ENCODE data around the gene PPP1R14C.

Gene PPP1R14C

GRCh38 chr6:150286460-150286859 lies 143.6 kb downstream of the PPP1R14C start:
- Histone ChIP-seq H3K79me2 (no peaks in the 10 kb centered on the region), H3K4me1 (no peaks in the 10 kb centered on the region), H3K27ac (no peak overlapping the region), H2AFZ (no peak overlapping the region), H3K9ac (no peak overlapping the region), H3K9me3 (ENCODE audit: control insufficient read depth, low read length) (no peaks in the 10 kb centered on the region), H3K36me3 (ENCODE audit: control insufficient read depth, insufficient read depth, low read length) (no peaks in the 10 kb centered on the region), H3K27me3 (ENCODE audit: control insufficient read depth, insufficient read depth, low read length) (no peaks in the 10 kb centered on the region), H3K4me3 (ENCODE audit: low read depth, low read length) (no peak overlapping the region), H3K4me2 (ENCODE audit: low read length) (no peak overlapping the region)
- no peak for TF ChIP-seq CTCF (IDR thresholded peaks at IDR 0.05)

- no peak overlapping the region for H3K4me2 ChIP-seq (ENCODE audit: low read length)
- TF ChIP-seq CTCF (IDR thresholded peaks at IDR 0.05) = no peak
- no peak overlapping the region for H3K4me3 ChIP-seq (ENCODE audit: low read depth, low read length)
- no peaks in the 10 kb centered on the region for H3K4me1 ChIP-seq
- no peak overlapping the region for H3K9ac ChIP-seq
- no peaks in the 10 kb centered on the region for H3K79me2 ChIP-seq
- H3K27ac ChIP-seq = no peak overlapping the region
- no peak overlapping the region for H2AFZ ChIP-seq
- no peaks in the 10 kb centered on the region for H3K9me3 ChIP-seq (ENCODE audit: control insufficient read depth, low read length)
- no peaks in the 10 kb centered on the region for H3K36me3 ChIP-seq (ENCODE audit: control insufficient read depth, insufficient read depth, low read length)
- no peaks in the 10 kb centered on the region for H3K27me3 ChIP-seq (ENCODE audit: control insufficient read depth, insufficient read depth, low read length)
These were observed 144.1 kb downstream of the PPP1R14C start for GRCh38 chr6:150286912-150287311.

DNA sequence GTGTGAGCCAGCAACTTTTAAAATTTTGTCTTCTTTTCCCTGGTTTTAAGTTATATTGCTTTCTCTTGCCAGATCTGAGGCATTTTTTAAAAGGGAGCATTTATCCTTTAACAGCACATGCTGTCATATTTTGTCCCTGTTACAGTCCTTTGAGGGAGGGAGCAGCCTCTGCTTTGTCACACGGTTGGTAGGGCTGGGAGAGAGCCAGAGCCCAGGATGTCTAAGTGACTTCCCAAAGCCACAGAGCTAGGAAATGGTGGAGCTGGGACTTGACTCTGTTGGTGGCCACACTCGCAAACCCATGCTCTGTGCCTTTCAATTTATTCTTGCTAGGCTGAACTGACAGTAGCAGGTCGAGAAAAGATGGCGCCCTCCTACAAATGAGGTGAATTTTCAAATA lies 145.6 kb downstream of the PPP1R14C start:
- no peaks in the 10 kb centered on the region for H3K36me3 ChIP-seq (ENCODE audit: control insufficient read depth, insufficient read depth, low read length)
- H3K27ac ChIP-seq = no peak overlapping the region
- H2AFZ ChIP-seq = no peak overlapping the region
- no peak overlapping the region for H3K4me3 ChIP-seq (ENCODE audit: low read depth, low read length)
- H3K4me1 ChIP-seq = no peaks in the 10 kb centered on the region
- H3K9ac ChIP-seq = no peak overlapping the region
- H3K9me3 ChIP-seq (ENCODE audit: control insufficient read depth, low read length) = no peaks in the 10 kb centered on the region
- TF ChIP-seq CTCF (IDR thresholded peaks at IDR 0.05) = no peak
- H3K27me3 ChIP-seq (ENCODE audit: control insufficient read depth, insufficient read depth, low read length) = no peaks in the 10 kb centered on the region
- no peak overlapping the region for H3K4me2 ChIP-seq (ENCODE audit: low read length)
- H3K79me2 ChIP-seq = no peaks in the 10 kb centered on the region

- Histone ChIP-seq H3K4me1 (no peaks in the 10 kb centered on the region), H3K9me3 (ENCODE audit: control insufficient read depth, low read length) (no peaks in the 10 kb centered on the region), H3K4me2 (ENCODE audit: low read length) (no peak overlapping the region), H3K27me3 (ENCODE audit: control insufficient read depth, insufficient read depth, low read length) (no peaks in the 10 kb centered on the region), H3K36me3 (ENCODE audit: control insufficient read depth, insufficient read depth, low read length) (no peaks in the 10 kb centered on the region), H2AFZ (no peak overlapping the region), H3K9ac (no peak overlapping the region), H3K4me3 (ENCODE audit: low read depth, low read length) (no peak overlapping the region), H3K79me2 (no peaks in the 10 kb centered on the region), H3K27ac (no peak overlapping the region)
- TF ChIP-seq CTCF (IDR thresholded peaks at IDR 0.05) = no peak
These were observed 146.7 kb downstream of the PPP1R14C start for GRCh38 chr6:150289454-150290071.

- Histone ChIP-seq H3K4me1 (no peaks in the 10 kb centered on the region), H3K4me3 (ENCODE audit: low read depth, low read length) (no peak overlapping the region), H3K9me3 (ENCODE audit: control insufficient read depth, low read length) (no peaks in the 10 kb centered on the region), H3K27ac (no peak overlapping the region), H3K36me3 (ENCODE audit: control insufficient read depth, insufficient read depth, low read length) (no peaks in the 10 kb centered on the region), H3K79me2 (no peaks in the 10 kb centered on the region), H2AFZ (no peak overlapping the region), H3K9ac (no peak overlapping the region), H3K4me2 (ENCODE audit: low read length) (no peak overlapping the region), H3K27me3 (ENCODE audit: control insufficient read depth, insufficient read depth, low read length) (no peaks in the 10 kb centered on the region)
- no peak for TF ChIP-seq CTCF (IDR thresholded peaks at IDR 0.05)
These were observed 147.6 kb downstream of the PPP1R14C start for GRCh38 chr6:150290429-150290828.

Data from parathyroid adenoma (tissue), 2 donors.